ENCODE results near the gene KRT78.

- no peak for TF ChIP-seq CTCF (conservative IDR thresholded peaks at IDR 0.05; ENCODE audit: low read length)
- TF ChIP-seq EZH2phosphoT487 (IDR thresholded peaks at IDR 0.05; ENCODE audit: borderline replicate concordance), result no peak
These were observed 52.4 kb downstream of the KRT78 start for GRCh38 chr12:52796429-52796794.
